DOHH2 (cell line): ENCODE results near the gene ITGA3.

Experiments
- H3F3A ChIP-seq: fragments of 200-600 bp; sonication (generic), shearing (Covaris generic); 2 replicates; pipeline ENCODE4 v1.6.0; 2016; ENCODE audit warnings: antibody characterized with exemption, mild to moderate bottlenecking; ENCODE audit not compliant: control insufficient read depth, insufficient read depth
- H3K27ac ChIP-seq: fragments of 200-600 bp; sonication (generic); 2 replicates; pipeline ENCODE4 v1.5.1; 2014; ENCODE audit warnings: low read depth, mild to moderate bottlenecking, low read length, moderate library complexity
- H3K27me3 ChIP-seq: fragments of 200-600 bp; sonication (generic); 2 replicates; pipeline ENCODE4 v1.6.1; 2014; ENCODE audit warnings: mild to moderate bottlenecking, low read length, mixed read lengths; ENCODE audit not compliant: control insufficient read depth
- H3K36me3 ChIP-seq: fragments of 200-600 bp; sonication (generic); 2 replicates; pipeline ENCODE4 v1.6.1; 2014; ENCODE audit warnings: mild to moderate bottlenecking, low read length, moderate library complexity, mixed read lengths; ENCODE audit not compliant: control insufficient read depth
- H3K4me1 ChIP-seq: fragments of 200-600 bp; sonication (generic); 2 replicates; pipeline ENCODE4 v1.6.1; 2014; ENCODE audit warnings: mild to moderate bottlenecking, low read length, mixed read lengths; ENCODE audit not compliant: control insufficient read depth
- H3K4me2 ChIP-seq: fragments of 200-600 bp; sonication (generic); 2 replicates; pipeline ENCODE4 v1.6.0; 2014; ENCODE audit warnings: mild to moderate bottlenecking, low read length, moderate library complexity
- H3K4me3 ChIP-seq: fragments of 200-600 bp; sonication (generic); 2 replicates; pipeline ENCODE4 v1.5.1; 2014; ENCODE audit warnings: mild to moderate bottlenecking, low read length, mixed read lengths
- H3K79me2 ChIP-seq: fragments of 200-600 bp; sonication (generic); 2 replicates; pipeline ENCODE4 v1.6.1; 2014; ENCODE audit warnings: mild to moderate bottlenecking, low read length, mixed read lengths; ENCODE audit not compliant: control insufficient read depth
- H3K9me2 ChIP-seq: fragments of 200-600 bp; sonication (generic); replicated peaks from 2 replicates; pipeline ENCODE4 v1.6.1; 2014; ENCODE audit warnings: mild to moderate bottlenecking, low read length, mixed read lengths; ENCODE audit not compliant: control insufficient read depth
- H3K9me3 ChIP-seq: fragments of 200-600 bp; sonication (generic); 2 replicates; pipeline ENCODE4 v1.6.1; 2014; ENCODE audit warnings: antibody characterized with exemption, low read length, mixed read lengths; ENCODE audit not compliant: control insufficient read depth, insufficient read depth
- H4K20me1 ChIP-seq: fragments of 200-600 bp; sonication (generic); 2 replicates; pipeline ENCODE4 v1.6.0; 2014; ENCODE audit warnings: low read depth, mild to moderate bottlenecking, antibody characterized with exemption, low read length, moderate library complexity; ENCODE audit not compliant: control insufficient read depth, insufficient read depth
- CTCF ChIP-seq: fragments of 200-600 bp; sonication (generic); IDR thresholded peaks from one replicate; pipeline ENCODE4 v1.5.1; 2014; ENCODE audit warnings: antibody characterized with exemption, mild to moderate bottlenecking, low read depth, low read length; ENCODE audit not compliant: poor library complexity, severe bottlenecking
- EZH2phosphoT487 ChIP-seq: fragments of 200-600 bp; sonication (generic); IDR thresholded peaks from 2 replicates; pipeline ENCODE4 v1.6.1; 2017; ENCODE audit warnings: borderline replicate concordance, mild to moderate bottlenecking, antibody characterized with exemption, low read length, moderate library complexity, mixed read lengths

The ITGA3 gene

GRCh38 chr17:50094753-50095619, 39.1 kb downstream of the ITGA3 start, which contains the start of gene PDK2:
Gene PDK2 (plus strand): TSS chr17:50095351. CDS start chr17:50095436, 85 bp downstream.
- H3K4me2 ChIP-seq: peak within 1 kb of the TSS; percentile 99
- peak within 1 kb of the TSS; percentile 83 for H3K4me3 ChIP-seq
- peaks cover 20% of the 10 kb centered on the region for H3K4me1 ChIP-seq
- no peaks in the 10 kb centered on the region for H3K36me3 ChIP-seq
- H3K27me3 ChIP-seq: no peaks in the 10 kb centered on the region
- H3K9me2 ChIP-seq: no peaks in the 10 kb centered on the region
- H3K9me3 ChIP-seq: no peaks in the 10 kb centered on the region
- peak within 1 kb of the TSS; percentile 46 for H3K27ac ChIP-seq
- no peaks in the 10 kb centered on the region for H4K20me1 ChIP-seq
- peaks cover 5% of the 10 kb centered on the region for H3K79me2 ChIP-seq
- no peaks in the 10 kb centered on the region for H3F3A ChIP-seq
- TF ChIP-seq EZH2phosphoT487 (no peak), CTCF (no peak)

DNA sequence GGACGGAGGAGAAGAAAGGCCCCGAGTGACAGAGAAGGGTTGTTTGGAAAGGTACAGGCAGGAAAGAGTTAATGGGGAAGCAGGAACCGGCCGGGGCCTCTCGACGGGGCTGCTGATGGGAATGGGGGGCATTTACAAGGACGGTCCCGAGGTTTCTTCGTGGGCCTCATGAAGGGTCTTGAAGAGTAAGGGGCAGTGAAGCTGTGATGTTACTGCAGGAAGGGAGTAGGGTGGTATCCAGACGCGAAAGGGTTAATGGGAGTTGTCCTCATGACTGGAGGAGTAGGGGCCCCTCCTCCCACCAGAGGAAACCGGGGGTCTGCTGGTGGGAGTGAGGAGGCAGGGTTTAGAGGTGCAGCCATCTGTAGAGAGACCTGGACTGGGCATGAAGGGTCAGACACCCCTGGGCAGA, 39.7 kb downstream of the ITGA3 start:
- no peaks in the 10 kb centered on the region for H3K27me3 ChIP-seq
- H3K9me2 ChIP-seq: no peaks in the 10 kb centered on the region
- H3K9me3 ChIP-seq: no peaks in the 10 kb centered on the region
- no peaks in the 10 kb centered on the region for H3K36me3 ChIP-seq
- no peaks in the 10 kb centered on the region for H3F3A ChIP-seq
- TF ChIP-seq EZH2phosphoT487 (no peak), CTCF (no peak)
- H4K20me1 ChIP-seq: no peaks in the 10 kb centered on the region
- peak overlapping the region; percentile 83 for H3K4me3 ChIP-seq
- peaks cover 5% of the 10 kb centered on the region for H3K79me2 ChIP-seq
- peak overlapping the region; percentile 14; the same call in 1 of the 2 replicates for H3K27ac ChIP-seq
- H3K4me1 ChIP-seq: peaks cover 20% of the 10 kb centered on the region
- peak overlapping the region; percentile 99 for H3K4me2 ChIP-seq

- no peaks in the 10 kb centered on the region for H3K9me3 ChIP-seq
- H3K27ac ChIP-seq: no peak overlapping the region
- TF ChIP-seq CTCF (no peak), EZH2phosphoT487 (no peak)
- no peaks in the 10 kb centered on the region for H3K27me3 ChIP-seq
- no peaks in the 10 kb centered on the region for H3K9me2 ChIP-seq
- H3K4me1 ChIP-seq: peaks cover 20% of the 10 kb centered on the region
- H3K36me3 ChIP-seq: no peaks in the 10 kb centered on the region
- no peaks in the 10 kb centered on the region for H4K20me1 ChIP-seq
- H3K4me3 ChIP-seq: peak overlapping the region; percentile 83
- no peaks in the 10 kb centered on the region for H3F3A ChIP-seq
- peak overlapping the region; percentile 99 for H3K4me2 ChIP-seq
- peaks cover 5% of the 10 kb centered on the region for H3K79me2 ChIP-seq
Observed at GRCh38 chr17:50096092-50096491, 40.2 kb downstream of the ITGA3 start.
